GM12892 (cell line): ENCODE data around the gene QRICH2.
A peak's percentile ranks its signal among the peaks of the same experiment; 100 is the strongest.
"Not testable (repeated sequence)": the region's sequence is repeated elsewhere in the genome, so short reads cannot be mapped to it uniquely, and the experiment has no call there.

Experiments used
- DNase-seq: peaks from one replicate; pipeline ENCODE4 v3.0.0; 2011; ENCODE audit not compliant: insufficient read length
- FAIRE-seq: peaks from 2 replicates; lab custom pipeline; 2011; peaks lifted over from hg19 to GRCh38; lab: Jason Lieb, UNC
- POLR2A ChIP-seq: IDR thresholded peaks from 2 replicates; pipeline ENCODE4 v1.6.1; 2011; ENCODE audit warnings: low read depth, low read length, control low read depth
- POLR2AphosphoS5 ChIP-seq: IDR thresholded peaks from 2 replicates; pipeline ENCODE4 v1.6.1; 2011; ENCODE audit warnings: low read depth, low read length, control low read depth
- TAF1 ChIP-seq: IDR thresholded peaks from 2 replicates; pipeline ENCODE4 v1.6.1; 2011; ENCODE audit warnings: low read depth, mild to moderate bottlenecking, control low read depth, low read length, borderline replicate concordance

Gene QRICH2

DNA sequence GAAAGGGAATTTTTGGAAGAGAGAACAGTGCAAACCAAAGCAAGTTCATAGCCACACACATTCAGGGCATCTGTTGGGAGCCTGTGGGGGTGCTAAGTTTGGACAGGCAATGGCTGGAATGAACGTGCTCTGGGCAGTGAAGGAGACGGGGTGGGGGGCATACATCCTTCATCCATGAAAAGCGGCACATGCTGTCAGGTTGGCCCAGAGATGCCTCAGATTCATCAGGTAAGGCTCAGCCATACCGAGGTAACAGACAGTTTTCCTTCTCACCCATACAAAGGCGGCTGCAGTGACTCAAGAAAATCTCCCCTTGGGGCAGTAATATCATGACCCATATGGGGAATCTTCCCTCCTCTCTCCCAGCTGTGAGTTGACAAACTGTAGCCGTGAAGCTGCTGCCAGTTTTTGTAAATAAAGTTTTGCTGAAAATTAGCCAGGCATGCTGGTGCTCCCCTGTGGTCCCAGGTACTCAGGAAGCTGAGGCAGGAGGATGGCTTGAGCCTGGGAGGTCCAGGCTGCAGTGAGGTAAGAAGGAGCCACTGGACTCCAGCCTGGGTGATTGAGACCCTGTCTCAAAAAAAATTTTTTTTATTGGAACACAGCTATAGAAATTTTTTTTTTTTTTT lies 52.2 kb downstream of the QRICH2 start:
- DNase-seq (no peak), FAIRE-seq (no peak)
- no peak for TF ChIP-seq POLR2A
- no peak for TF ChIP-seq TAF1
- TF ChIP-seq POLR2AphosphoS5 = no peak

DNA sequence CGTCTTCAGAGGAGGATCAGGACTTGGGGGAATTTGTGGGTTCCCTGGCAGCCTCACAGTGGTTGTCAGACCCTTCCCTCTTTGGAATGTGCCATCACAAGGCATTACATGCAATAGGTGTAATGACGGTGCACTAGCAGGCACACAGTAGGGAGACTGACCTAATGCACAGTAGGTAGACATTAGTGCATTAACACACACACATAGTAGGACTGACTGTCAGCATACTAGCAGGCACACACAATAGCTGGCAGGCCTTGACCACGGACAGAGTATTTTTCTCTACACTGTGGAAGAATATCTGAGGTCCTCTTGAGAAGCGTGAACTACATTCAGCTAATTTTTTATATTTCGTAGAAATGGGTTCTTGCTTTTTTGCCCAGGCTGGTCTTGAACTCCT lies 53.8 kb downstream of the QRICH2 start:
- FAIRE-seq = no peak
- no peak for DNase-seq
- TF ChIP-seq TAF1 (no peak), POLR2A (no peak), POLR2AphosphoS5 (no peak)

- FAIRE-seq (no peak), DNase-seq (no peak)
- TF ChIP-seq POLR2A = no peak
- no peak for TF ChIP-seq TAF1
- no peak for TF ChIP-seq POLR2AphosphoS5
Measured at GRCh38 chr17:76253841-76254240, 54.2 kb downstream of the QRICH2 start.

GRCh38 chr17:76252967-76253766 lies 54.9 kb downstream of the QRICH2 start:
- DNase-seq, FAIRE-seq: not testable (repeated sequence)

GRCh38 chr17:76252040-76252954 lies 55.8 kb downstream of the QRICH2 start:
- DNase-seq = no peak
- no peak for TF ChIP-seq POLR2AphosphoS5
- TF ChIP-seq POLR2A = peak; percentile 59
- FAIRE-seq = peak; percentile 65

GRCh38 chr17:76251478-76252039 lies 56.5 kb downstream of the QRICH2 start:
- FAIRE-seq (peak; percentile 67), DNase-seq (no peak)
- TF ChIP-seq TAF1 = no peak
- TF ChIP-seq POLR2A = no peak
- no peak for TF ChIP-seq POLR2AphosphoS5

- FAIRE-seq = no peak
- TF ChIP-seq TAF1 (no peak), POLR2A (no peak), POLR2AphosphoS5 (no peak)
- no peak for DNase-seq
Measured at GRCh38 chr17:76250141-76250540, 57.9 kb downstream of the QRICH2 start.

DNA sequence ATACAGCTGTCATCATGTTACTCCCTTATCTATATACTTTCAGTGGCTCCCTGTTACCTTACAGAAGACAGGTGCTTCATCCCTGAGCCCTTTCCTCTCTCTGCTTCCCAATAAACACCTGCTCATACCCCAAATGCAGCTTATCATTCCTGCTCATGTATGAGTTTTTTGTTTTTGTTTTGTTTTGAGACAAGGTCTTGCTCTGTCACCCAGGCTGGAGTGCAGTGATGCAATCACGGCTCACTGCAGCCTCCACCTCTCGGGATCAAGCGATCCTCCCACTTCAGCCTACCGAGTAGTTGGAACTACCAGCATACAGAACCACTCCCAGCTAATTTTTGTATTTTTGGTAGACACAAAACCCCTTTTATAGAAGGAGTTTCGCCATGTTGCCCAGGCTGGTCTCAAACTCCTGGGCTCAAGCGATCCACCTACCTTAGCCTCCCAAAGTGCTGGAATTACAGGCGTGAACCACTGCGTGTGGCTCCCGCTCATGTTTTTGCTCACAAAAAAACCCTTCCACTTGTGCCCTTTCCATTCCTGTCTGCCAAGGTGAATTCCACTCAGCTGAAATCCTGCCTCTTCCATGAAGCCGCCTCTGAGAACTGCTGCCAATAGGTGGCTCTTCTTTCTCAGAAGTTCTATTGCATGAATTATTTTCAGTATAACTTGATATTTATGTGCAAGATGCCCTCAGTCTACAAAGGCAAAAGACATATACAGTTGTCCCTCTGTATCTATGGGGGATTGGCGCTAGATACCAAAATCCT lies 59.9 kb downstream of the QRICH2 start:
- DNase-seq (no peak), FAIRE-seq (no peak)
- TF ChIP-seq POLR2A (no peak), TAF1 (no peak), POLR2AphosphoS5 (no peak)

DNA sequence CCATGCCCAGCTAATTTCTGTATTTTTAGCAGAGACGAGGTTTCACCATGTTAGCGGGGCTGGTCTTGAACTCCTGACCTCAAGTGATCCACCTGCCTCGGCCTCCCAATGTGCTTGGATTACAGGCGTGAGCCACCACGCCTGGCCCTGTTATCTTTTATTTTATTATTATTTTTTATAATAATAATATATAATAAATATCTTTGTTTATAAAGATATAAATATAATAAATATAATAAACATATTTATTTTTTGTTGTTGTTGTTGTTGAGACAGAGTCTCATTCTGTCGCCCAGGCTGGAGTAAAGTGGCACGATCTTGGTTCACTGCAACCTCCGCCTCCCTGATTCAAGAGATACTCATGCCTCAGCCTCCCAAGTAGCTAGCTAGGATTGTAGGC lies 60.8 kb downstream of the QRICH2 start:
- FAIRE-seq (no peak), DNase-seq (no peak)

More for the DNA sequence above, 60.8 kb downstream of the QRICH2 start:
- TF ChIP-seq POLR2A = no peak
- TF ChIP-seq TAF1 = no peak
- no peak for TF ChIP-seq POLR2AphosphoS5
